ENCODE measurements around the gene JUP.

- TF ChIP-seq EZH2phosphoT487 (IDR thresholded peaks at IDR 0.05) (no peak), CTCF (IDR thresholded peaks at IDR 0.05) (no peak)
Measured at GRCh38 chr17:41740506-41740905, 46.0 kb downstream of the JUP start.
